SK-N-SH (cell line): ENCODE results near the gene LHFPL6.

Source experiments
- RAD21 ChIP-seq: IDR thresholded peaks from 2 replicates; pipeline ENCODE4 v1.6.1; 2012; ENCODE audit warnings: mild to moderate bottlenecking, low read length
- RXRA ChIP-seq: IDR thresholded peaks from 2 replicates; pipeline ENCODE4 v1.4.0; 2012; ENCODE audit warnings: low read depth, mild to moderate bottlenecking, borderline replicate concordance
- SIN3A ChIP-seq: IDR thresholded peaks from 2 replicates; pipeline ENCODE4 v1.6.1; 2012; ENCODE audit warnings: low read depth, mild to moderate bottlenecking, low read length, moderate library complexity, borderline replicate concordance
- YY1 ChIP-seq: IDR thresholded peaks from 2 replicates; pipeline ENCODE4 v1.4.0; 2012; ENCODE audit warnings: low read depth, mild to moderate bottlenecking
- TF ChIP-seq, protein P1 (sequence below): fragments of 200-600 bp; sonication (generic); IDR thresholded peaks from 2 replicates; pipeline ENCODE4 v1.6.1; 2017; ENCODE audit warnings: antibody characterized with exemption, mild to moderate bottlenecking, moderate library complexity
- TF ChIP-seq, protein P2 (sequence below): IDR thresholded peaks from 2 replicates; pipeline ENCODE4 v1.4.0; 2012; ENCODE audit warnings: low read depth

DNA sequence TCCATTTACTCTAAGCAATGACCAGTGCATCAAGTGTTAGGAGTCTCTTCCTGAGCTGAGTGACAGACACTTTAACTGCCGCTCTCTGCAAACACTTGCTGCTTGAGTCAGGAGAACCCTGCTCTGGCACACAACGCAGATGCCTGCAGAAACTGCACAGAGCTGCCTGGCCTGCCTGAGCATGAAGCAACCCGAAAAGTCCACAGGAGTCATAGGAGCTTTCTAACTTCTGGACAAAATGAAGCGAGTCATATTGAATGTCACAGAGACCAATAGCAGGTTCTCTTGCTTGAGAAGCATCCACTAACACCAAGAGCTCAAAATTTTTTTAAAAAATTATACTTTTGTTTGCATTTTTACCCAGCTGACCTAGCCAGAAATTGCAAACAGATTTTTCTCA, 232.4 kb downstream of the LHFPL6 start:
- TF ChIP-seq, protein P1, sequence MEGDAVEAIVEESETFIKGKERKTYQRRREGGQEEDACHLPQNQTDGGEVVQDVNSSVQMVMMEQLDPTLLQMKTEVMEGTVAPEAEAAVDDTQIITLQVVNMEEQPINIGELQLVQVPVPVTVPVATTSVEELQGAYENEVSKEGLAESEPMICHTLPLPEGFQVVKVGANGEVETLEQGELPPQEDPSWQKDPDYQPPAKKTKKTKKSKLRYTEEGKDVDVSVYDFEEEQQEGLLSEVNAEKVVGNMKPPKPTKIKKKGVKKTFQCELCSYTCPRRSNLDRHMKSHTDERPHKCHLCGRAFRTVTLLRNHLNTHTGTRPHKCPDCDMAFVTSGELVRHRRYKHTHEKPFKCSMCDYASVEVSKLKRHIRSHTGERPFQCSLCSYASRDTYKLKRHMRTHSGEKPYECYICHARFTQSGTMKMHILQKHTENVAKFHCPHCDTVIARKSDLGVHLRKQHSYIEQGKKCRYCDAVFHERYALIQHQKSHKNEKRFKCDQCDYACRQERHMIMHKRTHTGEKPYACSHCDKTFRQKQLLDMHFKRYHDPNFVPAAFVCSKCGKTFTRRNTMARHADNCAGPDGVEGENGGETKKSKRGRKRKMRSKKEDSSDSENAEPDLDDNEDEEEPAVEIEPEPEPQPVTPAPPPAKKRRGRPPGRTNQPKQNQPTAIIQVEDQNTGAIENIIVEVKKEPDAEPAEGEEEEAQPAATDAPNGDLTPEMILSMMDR: no peak
- no peak for TF ChIP-seq YY1
- TF ChIP-seq SIN3A: no peak
- TF ChIP-seq RXRA: no peak
- TF ChIP-seq, protein P2, sequence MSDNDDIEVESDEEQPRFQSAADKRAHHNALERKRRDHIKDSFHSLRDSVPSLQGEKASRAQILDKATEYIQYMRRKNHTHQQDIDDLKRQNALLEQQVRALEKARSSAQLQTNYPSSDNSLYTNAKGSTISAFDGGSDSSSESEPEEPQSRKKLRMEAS: no peak
- TF ChIP-seq RAD21: no peak
